Esophagus muscularis mucosa (tissue), 4 donors: ENCODE measurements around the gene TNP2. TPM values are rescaled to one million over a fixed set of nuclear protein-coding genes. Genes with fewer than 3 reads are reported as not detected.

Experiments used
- DNase-seq: peaks from one replicate; pipeline ENCODE4 v3.0.0-alpha.2; 2017; ENCODE audit errors: extremely low spot score
- H3K27ac ChIP-seq, 4 donors: fragments of 200-600 bp; sonication (generic); replicated peaks in 1 of 4; 1 replicate in 3 of 4; 2 replicates in 1 of 4; pipeline ENCODE4 v1.5.1; 2016 to 2019; ENCODE audit warnings: mild to moderate bottlenecking in 1 of 4
- H3K27me3 ChIP-seq, 4 donors: fragments of 200-600 bp; sonication (generic); one replicate each; pipeline versions ENCODE4 v1.5.1 to v1.6.0; 2016 to 2019
- H3K36me3 ChIP-seq, 4 donors: fragments of 200-600 bp; sonication (generic); one replicate each; pipeline ENCODE4 v1.5.1; 2016 to 2019
- H3K4me1 ChIP-seq, 4 donors: fragments of 200-600 bp; sonication (generic); one replicate each; pipeline ENCODE4 v1.5.1; 2016 to 2019
- H3K4me3 ChIP-seq, 4 donors: fragments of 200-600 bp; sonication (generic); 1 replicate in 2 of 4; 2 replicates in 2 of 4; pipeline ENCODE4 v1.5.1; 2016 to 2019; ENCODE audit warnings: mild to moderate bottlenecking in 4 of 4, moderate library complexity in 1 of 4
- H3K9me3 ChIP-seq, 4 donors: fragments of 200-600 bp; sonication (generic); 1 replicate in 3 of 4; 2 replicates in 1 of 4; pipeline ENCODE4 v1.5.1; 2016 to 2019
- EP300 ChIP-seq: sonication (generic); formaldehyde crosslinking; IDR thresholded peaks from one replicate; pipeline ENCODE4 v1.6.1; 2017; ENCODE audit warnings: antibody characterized with exemption
- POLR2A ChIP-seq: fragments of 450-650 bp; IDR thresholded peaks from one replicate; pipeline ENCODE4 v1.6.1; 2017; ENCODE audit warnings: antibody characterized with exemption, moderate library complexity, mild to moderate bottlenecking, low read depth
- POLR2AphosphoS5 ChIP-seq, 2 donors: sonication (generic); formaldehyde crosslinking; IDR thresholded peaks; one replicate each; pipeline ENCODE4 v1.6.1; 2017; ENCODE audit warnings: antibody characterized with exemption in 2 of 2
- WGBS: methylation state at CpG from one replicate; pipeline ENCODE4 v1.1.5; 2018; 5-methylcytosine and 5-hydroxymethylcytosine counted together
- intact Hi-C: fragments of 100-400 bp; cut with DNase I; formaldehyde crosslinking; loops from one replicate; pipeline ENCODE4 v1.15.1; 2023
- total RNA-seq, 4 donors: library from RNA; depleted of rRNA; stranded (reverse); fragments of >200 nt; gene quantifications; one replicate each; pipeline versions ENCODE4 v1.1.0 to v1.2.1, GENCODE V29; 2016
- TF ChIP-seq, protein P1 (sequence below), 3 experiments: fragments of 200-600 bp in 2 of 3; fragments of 450-650 bp in 1 of 3; sonication (generic) in 2 of 3; IDR thresholded peaks; one replicate each; pipeline ENCODE4 v1.5.1; 2017 to 2019; ENCODE audit warnings: antibody characterized with exemption in 3 of 3, mild to moderate bottlenecking in 2 of 3, moderate library complexity in 1 of 3

TNP2 gene
- total RNA-seq, 4 donors from 2014 or later: not detected

DNA sequence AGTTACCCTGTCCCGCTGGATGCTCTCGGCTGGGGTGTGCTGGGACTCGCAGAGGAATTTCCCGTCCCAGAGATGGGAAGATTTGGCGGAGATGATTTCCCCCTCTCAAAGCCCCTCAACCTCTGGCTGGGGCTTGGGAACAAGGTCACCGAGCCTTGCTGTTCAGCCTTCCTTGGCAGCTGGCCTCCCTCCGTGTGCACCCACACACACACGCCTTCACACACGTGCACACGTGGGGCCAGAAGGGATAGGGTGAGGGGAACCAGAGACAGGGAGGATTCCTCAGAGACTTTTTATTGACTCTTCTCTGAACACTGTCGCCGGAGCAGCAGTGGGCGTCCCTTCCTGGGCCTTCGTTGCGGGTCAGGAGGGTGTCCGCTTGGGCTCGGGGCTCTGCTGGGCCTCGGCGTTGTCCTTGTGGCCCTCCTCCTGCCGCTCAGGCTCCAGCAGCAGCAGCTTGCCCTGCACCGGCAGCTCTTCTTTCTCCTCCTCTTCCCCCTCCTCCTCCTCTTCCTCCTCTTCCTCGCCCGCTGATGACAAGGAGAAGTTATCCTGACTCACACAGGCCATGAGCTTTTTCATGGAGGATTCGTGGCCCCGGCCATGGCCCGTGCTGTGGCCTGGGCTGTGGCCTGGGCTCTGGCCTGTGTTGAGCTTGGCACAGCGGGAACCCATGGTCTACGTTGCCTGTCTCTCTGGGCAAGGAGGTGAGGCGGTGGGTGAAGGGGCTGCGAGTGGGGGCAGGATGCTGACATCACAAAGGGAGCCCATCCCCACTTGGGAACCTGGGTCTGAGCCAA lies 4.0 kb upstream of the TNP2 start, which contains the start of gene PRM3:
Gene PRM3 (minus strand): TSS at position 709 of the 800 bp plus-strand sequence. CDS start 34 bp downstream, at position 675.
- intact Hi-C loops: no loop called here
- no peaks in the 10 kb centered on the region for H3K36me3 ChIP-seq
- no peak for DNase-seq
- 82% methylated on average over 28 of the region's 30 CpGs for WGBS
- H3K4me3 ChIP-seq: no peak within 1 kb of the TSS
- H3K4me1 ChIP-seq: no peaks in the 10 kb centered on the region
- TF ChIP-seq POLR2A: no peak
- TF ChIP-seq POLR2AphosphoS5 (IDR thresholded peaks at IDR 0.05): no peak
- TF ChIP-seq, protein P1, sequence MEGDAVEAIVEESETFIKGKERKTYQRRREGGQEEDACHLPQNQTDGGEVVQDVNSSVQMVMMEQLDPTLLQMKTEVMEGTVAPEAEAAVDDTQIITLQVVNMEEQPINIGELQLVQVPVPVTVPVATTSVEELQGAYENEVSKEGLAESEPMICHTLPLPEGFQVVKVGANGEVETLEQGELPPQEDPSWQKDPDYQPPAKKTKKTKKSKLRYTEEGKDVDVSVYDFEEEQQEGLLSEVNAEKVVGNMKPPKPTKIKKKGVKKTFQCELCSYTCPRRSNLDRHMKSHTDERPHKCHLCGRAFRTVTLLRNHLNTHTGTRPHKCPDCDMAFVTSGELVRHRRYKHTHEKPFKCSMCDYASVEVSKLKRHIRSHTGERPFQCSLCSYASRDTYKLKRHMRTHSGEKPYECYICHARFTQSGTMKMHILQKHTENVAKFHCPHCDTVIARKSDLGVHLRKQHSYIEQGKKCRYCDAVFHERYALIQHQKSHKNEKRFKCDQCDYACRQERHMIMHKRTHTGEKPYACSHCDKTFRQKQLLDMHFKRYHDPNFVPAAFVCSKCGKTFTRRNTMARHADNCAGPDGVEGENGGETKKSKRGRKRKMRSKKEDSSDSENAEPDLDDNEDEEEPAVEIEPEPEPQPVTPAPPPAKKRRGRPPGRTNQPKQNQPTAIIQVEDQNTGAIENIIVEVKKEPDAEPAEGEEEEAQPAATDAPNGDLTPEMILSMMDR (IDR thresholded peaks at IDR 0.05): no peak
- TF ChIP-seq EP300: no peak
- H3K27me3 ChIP-seq: no peaks in the 10 kb centered on the region
- no peak within 1 kb of the TSS for H3K27ac ChIP-seq
- no peaks in the 10 kb centered on the region for H3K9me3 ChIP-seq

DNA sequence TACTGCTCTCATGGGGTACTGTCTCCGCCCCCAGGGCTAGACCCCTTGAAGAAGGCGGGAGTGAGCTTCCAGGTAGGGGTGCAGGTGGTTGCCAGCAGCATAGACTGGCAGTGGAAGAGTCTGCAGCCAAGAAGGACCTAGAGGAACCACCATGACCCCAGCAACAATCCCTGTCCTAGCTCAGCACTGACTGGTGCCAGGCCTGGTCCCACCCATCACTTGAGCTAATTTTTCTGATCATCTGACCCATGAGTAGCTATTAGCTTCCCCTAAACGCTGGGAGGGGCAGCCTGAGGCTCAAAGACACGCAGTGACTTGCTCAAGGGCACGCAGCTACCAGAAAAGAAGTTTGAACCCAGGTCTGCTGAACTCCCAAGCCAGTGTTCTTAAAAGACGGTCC lies 3.4 kb upstream of the TNP2 start:
- no peak for DNase-seq
- 100% methylated on average over 6 of the region's 6 CpGs for WGBS
- intact Hi-C loops: no loop called here
- no peak overlapping the region for H3K4me3 ChIP-seq
- H3K4me1 ChIP-seq: no peaks in the 10 kb centered on the region
- no peaks in the 10 kb centered on the region for H3K36me3 ChIP-seq
- TF ChIP-seq EP300 (no peak), POLR2A (no peak), POLR2AphosphoS5 (IDR thresholded peaks at IDR 0.05) (no peak)
- TF ChIP-seq, protein P1 (IDR thresholded peaks at IDR 0.05): no peak
- no peaks in the 10 kb centered on the region for H3K27me3 ChIP-seq
- no peak overlapping the region for H3K27ac ChIP-seq
- no peaks in the 10 kb centered on the region for H3K9me3 ChIP-seq

DNA sequence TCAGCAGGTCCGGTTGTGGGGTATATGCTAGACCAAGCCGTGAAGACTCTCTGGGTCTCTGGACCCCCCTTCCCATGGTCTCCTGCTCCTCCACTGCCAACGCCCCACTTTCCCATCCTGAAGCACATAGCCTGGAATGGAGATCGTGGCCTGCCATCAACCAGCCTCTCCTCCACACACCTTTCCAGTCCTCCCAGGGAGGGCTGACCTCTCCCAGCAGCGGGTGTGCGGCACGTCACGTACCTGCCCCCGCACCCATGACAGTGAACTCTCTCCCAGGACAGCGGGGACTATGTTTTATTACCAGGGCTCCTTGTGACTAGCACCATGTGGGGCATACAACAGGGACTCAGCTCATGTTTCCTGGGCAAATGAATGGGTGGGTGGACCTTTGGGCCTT lies 2.5 kb upstream of the TNP2 start:
- intact Hi-C loops: no loop called here
- no peak for DNase-seq
- no peak for TF ChIP-seq POLR2A
- no peak for TF ChIP-seq POLR2AphosphoS5 (IDR thresholded peaks at IDR 0.05)
- no peak for TF ChIP-seq EP300
- TF ChIP-seq, protein P1 (IDR thresholded peaks at IDR 0.05): no peak
- no peak overlapping the region for H3K4me3 ChIP-seq
- no peaks in the 10 kb centered on the region for H3K27me3 ChIP-seq
- H3K4me1 ChIP-seq: no peaks in the 10 kb centered on the region
- 99% methylated on average over 9 of the region's 10 CpGs for WGBS
- H3K36me3 ChIP-seq: no peaks in the 10 kb centered on the region
- no peaks in the 10 kb centered on the region for H3K9me3 ChIP-seq
- H3K27ac ChIP-seq: no peak overlapping the region

DNA sequence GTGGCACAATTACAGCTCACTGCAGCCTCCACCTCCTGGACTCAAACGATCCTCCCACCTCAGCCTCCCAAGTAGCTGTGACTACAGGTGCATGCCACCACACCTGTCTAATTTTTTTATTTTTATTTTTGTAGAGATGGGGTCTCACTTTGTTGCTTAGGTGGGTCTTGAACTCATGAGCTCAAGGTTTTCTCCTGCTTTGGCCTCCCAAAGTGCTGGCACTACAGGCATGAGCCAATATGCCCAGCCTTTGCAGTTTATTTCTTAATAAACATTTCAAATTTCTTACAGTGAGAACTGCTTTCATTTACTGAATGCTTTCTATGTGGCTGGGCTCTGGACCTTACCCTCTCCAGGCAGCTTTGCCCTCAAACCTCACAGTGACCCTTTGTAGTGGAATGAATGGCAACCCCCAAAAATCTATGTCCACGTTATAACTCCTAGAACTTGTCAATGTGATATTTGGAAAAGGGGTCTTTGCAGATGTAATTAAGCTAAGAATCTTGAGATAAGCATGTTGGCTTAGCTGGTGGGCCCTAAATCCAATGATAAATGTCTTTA lies 1.6 kb upstream of the TNP2 start:
- H3K27me3 ChIP-seq: no peaks in the 10 kb centered on the region

More for the DNA sequence above, 1.6 kb upstream of the TNP2 start:
- Histone ChIP-seq H3K4me1 (no peaks in the 10 kb centered on the region), H3K27ac (no peak overlapping the region), H3K36me3 (no peaks in the 10 kb centered on the region), H3K4me3 (no peak overlapping the region), H3K9me3 (no peaks in the 10 kb centered on the region)
- DNase-seq: no peak
- TF ChIP-seq POLR2AphosphoS5 (IDR thresholded peaks at IDR 0.05) (no peak), POLR2A (no peak), EP300 (no peak)
- TF ChIP-seq, protein P1 (IDR thresholded peaks at IDR 0.05): no peak
- intact Hi-C loops: no loop called here
- WGBS: 90% methylated on average over 2 of the region's 2 CpGs
